Right atrium auricular region (tissue), 2 donors: Measurements from ENCODE around the gene IFI6. TPM values are rescaled to one million over a fixed set of nuclear protein-coding genes. Genes with fewer than 3 reads are reported as not detected.

Experiments
- DNase-seq: peaks from one replicate; pipeline ENCODE4 v3.0.0-alpha.2; 2019; ENCODE audit warnings: low spot score
- H3K27ac ChIP-seq, 2 donors: fragments of 200-600 bp; sonication (generic); 1 replicate in 1 of 2; 2 replicates in 1 of 2; pipeline ENCODE4 v1.5.1; 2016 to 2019
- H3K27me3 ChIP-seq, 2 donors: fragments of 200-600 bp; sonication (generic); one replicate each; pipeline versions ENCODE4 v1.5.1 to v1.6.0; 2017 to 2019
- H3K36me3 ChIP-seq: fragments of 200-600 bp; sonication (generic); one replicate; pipeline ENCODE4 v1.5.1; 2016
- H3K4me1 ChIP-seq, 2 donors: fragments of 200-600 bp; sonication (generic); one replicate each; pipeline versions ENCODE4 v1.5.1 to v1.6.0; 2017 to 2019
- H3K4me3 ChIP-seq, 2 donors: fragments of 200-600 bp; sonication (generic); 1 replicate in 1 of 2; 2 replicates in 1 of 2; pipeline ENCODE4 v1.5.1; 2017 to 2019; ENCODE audit warnings: mild to moderate bottlenecking in 1 of 2, moderate library complexity in 1 of 2
- H3K9me3 ChIP-seq, 2 donors: fragments of 200-600 bp; sonication (generic); one replicate each; pipeline ENCODE4 v1.5.1; 2019
- CTCF ChIP-seq, 2 donors: fragments of 200-600 bp; sonication (generic); IDR thresholded peaks; one replicate each; pipeline ENCODE4 v1.5.1; 2019; ENCODE audit warnings: antibody characterized with exemption in 2 of 2
- total RNA-seq, 2 donors: library from RNA; depleted of rRNA; stranded (reverse); fragments of >200 nt; gene quantifications; one replicate each; pipeline ENCODE4 v1.1.0, GENCODE V29; 2016

IFI6 gene
- total RNA-seq, 2 donors from 2014 or later, result 40.2 to 43.3 TPM

DNA sequence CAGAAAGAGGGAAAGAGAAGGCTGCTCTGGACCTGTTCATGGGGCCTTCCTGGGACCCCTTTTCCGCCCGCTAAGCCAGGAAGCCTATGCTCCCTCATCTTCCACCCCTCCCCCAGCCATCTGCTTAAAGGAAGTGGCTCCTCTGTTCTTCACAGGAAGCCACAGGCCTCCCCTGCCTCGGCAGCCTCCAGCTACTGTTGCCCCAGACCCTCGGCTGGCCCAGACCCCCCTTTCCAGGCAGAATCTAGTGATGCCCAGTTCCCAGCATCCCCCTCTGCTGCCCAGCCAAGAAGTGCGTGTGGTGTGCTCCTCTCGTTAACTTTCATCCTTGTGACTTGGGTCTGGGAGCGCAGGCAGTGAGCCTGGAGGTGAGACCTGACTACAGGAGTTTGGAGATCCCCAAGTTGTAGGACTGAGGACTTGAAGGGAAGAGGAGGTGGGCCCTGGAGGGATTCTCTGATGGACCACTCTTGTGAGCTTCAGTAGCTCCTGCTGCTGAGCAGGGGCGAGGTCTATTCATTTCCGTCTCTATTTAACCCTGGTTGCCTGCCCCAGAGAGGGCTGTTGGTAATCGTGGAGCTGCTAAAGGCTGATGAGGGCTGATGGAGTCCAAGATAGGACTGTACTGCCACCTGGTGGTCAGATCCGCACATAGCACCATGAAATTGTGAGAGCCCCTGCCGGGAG is 9.1 kb downstream of the IFI6 start:
- TF ChIP-seq CTCF (IDR thresholded peaks at IDR 0.05), result peak; percentile 68 to 94
- no peaks in the 10 kb centered on the region for H3K27me3 ChIP-seq
- peak overlapping the region; percentile 36 to 57 for H3K27ac ChIP-seq

GRCh38 chr1:27662261-27662660 is 9.7 kb downstream of the IFI6 start:
- TF ChIP-seq CTCF (IDR thresholded peaks at IDR 0.05), result no peak
- Histone ChIP-seq H3K4me1 (peaks cover 0 to 46% of the 10 kb centered on the region in 2 donors), H3K27me3 (no peaks in the 10 kb centered on the region), H3K9me3 (no peaks in the 10 kb centered on the region), H3K4me3 (no peak overlapping the region), H3K36me3 (no peaks in the 10 kb centered on the region), H3K27ac (peak overlapping the region; percentile 36 to 57)
- no peak for DNase-seq

More for the DNA sequence above, 9.1 kb downstream of the IFI6 start:
- H3K4me3 ChIP-seq, result no peak overlapping the region
- peaks cover 0 to 46% of the 10 kb centered on the region in 2 donors for H3K4me1 ChIP-seq
- peak; percentile 92 for DNase-seq
- no peaks in the 10 kb centered on the region for H3K36me3 ChIP-seq
- H3K9me3 ChIP-seq, result no peaks in the 10 kb centered on the region

- H3K27ac ChIP-seq, result no peak overlapping the region
- H3K4me1 ChIP-seq, result peaks cover 0 to 48% of the 10 kb centered on the region in 2 donors
- H3K4me3 ChIP-seq, result no peak overlapping the region
- no peak for DNase-seq
- no peaks in the 10 kb centered on the region for H3K27me3 ChIP-seq
- no peaks in the 10 kb centered on the region for H3K9me3 ChIP-seq
- TF ChIP-seq CTCF (IDR thresholded peaks at IDR 0.05), result no peak
- H3K36me3 ChIP-seq, result no peaks in the 10 kb centered on the region
These were observed 10.4 kb downstream of the IFI6 start for GRCh38 chr1:27661412-27662075.

- TF ChIP-seq CTCF (IDR thresholded peaks at IDR 0.05), result no peak
- peak overlapping the region; percentile 36 to 64 for H3K4me3 ChIP-seq
These were observed 11.6 kb downstream of the IFI6 start for GRCh38 chr1:27660300-27660835.

DNA sequence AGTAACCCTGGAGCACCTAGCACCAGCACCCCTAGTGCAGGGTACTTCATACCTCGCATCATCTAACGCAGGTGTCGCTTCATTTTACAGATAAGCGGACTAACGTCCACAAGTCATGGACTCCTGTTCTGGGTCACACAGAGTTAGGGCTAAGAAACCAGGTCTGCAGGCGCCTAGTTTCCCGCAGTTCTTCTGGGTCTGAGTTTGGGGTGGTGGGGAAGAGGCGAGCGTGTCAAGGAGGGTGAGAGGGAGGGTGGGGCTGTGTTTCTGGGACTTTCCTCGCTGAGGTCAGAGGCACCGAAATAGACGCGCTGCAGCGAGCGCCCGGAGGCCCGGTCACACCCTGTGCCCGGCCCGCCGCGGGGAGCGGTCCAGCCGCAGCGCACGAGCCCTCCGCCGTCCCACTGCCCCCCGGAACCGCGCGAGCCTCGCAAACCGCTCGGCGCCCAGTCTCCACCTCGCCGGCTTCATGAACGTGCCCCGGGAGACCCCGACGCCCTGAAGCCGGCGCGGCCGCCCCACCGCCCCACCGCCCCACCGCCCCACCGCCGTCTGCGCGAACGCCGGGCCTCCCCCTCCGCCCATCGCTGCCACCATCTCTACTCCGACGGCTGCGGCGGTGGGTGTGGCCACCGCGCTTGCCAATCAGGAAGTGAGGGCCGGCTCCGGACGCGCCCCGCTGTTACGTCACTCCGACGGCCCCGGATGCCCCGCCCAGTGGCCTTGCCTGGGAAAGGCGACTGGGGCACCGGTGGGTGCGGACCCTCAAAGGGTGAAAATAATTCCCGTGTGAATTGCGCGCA is 12.3 kb downstream of the IFI6 start:
- Histone ChIP-seq H3K36me3 (no peaks in the 10 kb centered on the region), H3K27me3 (no peaks in the 10 kb centered on the region), H3K9me3 (no peaks in the 10 kb centered on the region), H3K4me3 (peak overlapping the region; percentile 36 to 64), H3K4me1 (peaks cover 0 to 65% of the 10 kb centered on the region in 2 donors), H3K27ac (peak overlapping the region; percentile 93 to 97)
- TF ChIP-seq CTCF (IDR thresholded peaks at IDR 0.05), result peak in 1 of 2 donors; percentile 23
- DNase-seq, result peak; percentile 94

More at GRCh38 chr1:27660300-27660835, 11.6 kb downstream of the IFI6 start:
- H3K4me1 ChIP-seq, result peaks cover 0 to 60% of the 10 kb centered on the region in 2 donors
- H3K9me3 ChIP-seq, result no peaks in the 10 kb centered on the region
- H3K27ac ChIP-seq, result peak overlapping the region; percentile 93 to 97
- no peaks in the 10 kb centered on the region for H3K36me3 ChIP-seq
- H3K27me3 ChIP-seq, result no peaks in the 10 kb centered on the region
- no peak for DNase-seq
